ENCODE data around the gene KIAA0513.

KIAA0513 gene

DNA sequence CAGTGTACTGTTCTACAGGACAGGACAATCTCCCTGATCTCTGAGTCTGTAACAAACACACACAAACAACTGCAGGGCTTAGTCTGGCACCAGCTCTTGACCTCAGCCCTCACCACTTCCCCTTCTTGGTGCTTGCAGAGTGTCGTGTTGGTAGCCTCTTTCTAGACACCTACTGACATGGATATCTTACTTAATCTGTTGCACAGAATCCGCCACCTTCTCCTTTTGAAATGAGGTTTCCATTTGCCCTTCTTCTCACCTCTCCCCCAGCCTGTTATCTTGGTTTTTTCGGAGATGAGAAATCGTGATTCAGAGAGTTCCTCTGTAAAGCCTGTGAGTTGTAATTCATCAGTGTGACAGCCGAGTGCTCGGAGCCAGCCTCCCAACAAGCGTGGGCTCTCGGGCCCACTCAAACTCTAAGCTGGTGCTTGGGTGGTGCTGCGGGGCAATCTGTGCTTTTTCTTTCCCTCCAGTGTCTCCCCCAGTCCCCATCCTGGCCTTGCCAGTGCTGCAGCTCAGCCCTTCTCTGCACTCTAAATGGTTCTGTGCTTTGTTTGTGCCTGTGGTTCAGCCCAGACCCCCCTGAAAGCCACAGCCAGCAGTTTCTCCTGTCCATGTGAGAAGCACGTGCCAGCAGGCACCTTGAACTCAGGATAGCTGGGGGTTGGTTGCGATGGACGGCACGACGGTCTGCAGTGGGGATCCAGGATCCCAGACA is 28.1 kb downstream of the KIAA0513 start:
- no peak overlapping the region for H3K9ac ChIP-seq (ENCODE audit: low read depth, low read length, poor library complexity)
- H3K36me3 ChIP-seq (replicated peaks in 1 of 2; ENCODE audit: control insufficient read depth in 2 of 2, insufficient read depth in 2 of 2, low read length in 2 of 2) = no peaks in the 10 kb centered on the region
- no peak overlapping the region for H2AFZ ChIP-seq (ENCODE audit: low read length)
- no peak overlapping the region for H2AK5ac ChIP-seq (ENCODE audit: low read depth, low read length)
- no peak overlapping the region for H3K27ac ChIP-seq (replicated peaks; ENCODE audit: low read length)
- H2BK12ac ChIP-seq (ENCODE audit: low read length) = peak overlapping the region; percentile 85
- H2BK120ac ChIP-seq (ENCODE audit: low read depth, low read length) = no peak overlapping the region
- no peak overlapping the region for H2BK5ac ChIP-seq (ENCODE audit: low read length)
- no peak for DNase-seq (ENCODE audit: low spot score)
- no peak overlapping the region for H3K4me3 ChIP-seq (ENCODE audit: low read length in 2 of 2)
- H4K91ac ChIP-seq (ENCODE audit: low read depth, low read length, poor library complexity) = no peak overlapping the region
- H3K14ac ChIP-seq (ENCODE audit: low read length) = no peak overlapping the region
- peaks cover 7 to 11% of the 10 kb centered on the region in 2 donors for H3K4me1 ChIP-seq (ENCODE audit: control insufficient read depth in 2 of 2, insufficient read depth in 1 of 2, low read depth in 1 of 2, low read length in 2 of 2)
- H3K4me2 ChIP-seq (ENCODE audit: insufficient read depth, low read length, poor library complexity, severe bottlenecking) = no peak overlapping the region
- H4K8ac ChIP-seq (ENCODE audit: low read depth, low read length) = no peak overlapping the region
- H3K79me1 ChIP-seq (ENCODE audit: low read depth, low read length) = no peaks in the 10 kb centered on the region
- no CpG with 5 or more reads among the region's 14 CpGs for WGBS, 2 donors (ENCODE audit: extremely low coverage in 2 of 2, insufficient read length in 2 of 2, insufficient replicate concordance in 1 of 2)
- H3K23ac ChIP-seq (ENCODE audit: low read depth, low read length, poor library complexity) = peak overlapping the region; percentile 57
- no peak overlapping the region for H2BK15ac ChIP-seq (ENCODE audit: low read length)
- no peaks in the 10 kb centered on the region for H3K9me3 ChIP-seq (replicated peaks in 1 of 2; ENCODE audit: control insufficient read depth in 2 of 2, insufficient read depth in 1 of 2, low read depth in 1 of 2, low read length in 2 of 2)
- no peaks in the 10 kb centered on the region for H3K27me3 ChIP-seq (ENCODE audit: control insufficient read depth in 3 of 3, insufficient read depth in 3 of 3, low read depth in 1 of 3, low read length in 3 of 3)
- H3K4ac ChIP-seq (ENCODE audit: low read length) = no peak overlapping the region
- peak overlapping the region; percentile 73 for H3K18ac ChIP-seq (ENCODE audit: low read length)

GRCh38 chr16:85056211-85056748 is 28.7 kb downstream of the KIAA0513 start:
- WGBS, 2 donors (ENCODE audit: extremely low coverage in 2 of 2, insufficient read length in 2 of 2, insufficient replicate concordance in 1 of 2) = no CpG with 5 or more reads among the region's 16 CpGs
- DNase-seq (ENCODE audit: low spot score) = no peak

GRCh38 chr16:85057212-85057889 is 29.8 kb downstream of the KIAA0513 start:
- Histone ChIP-seq H4K8ac (ENCODE audit: low read depth, low read length) (no peak overlapping the region), H3K18ac (ENCODE audit: low read length) (no peak overlapping the region), H2BK120ac (ENCODE audit: low read depth, low read length) (no peak overlapping the region), H3K4ac (ENCODE audit: low read length) (no peak overlapping the region), H3K4me1 (ENCODE audit: control insufficient read depth in 2 of 2, insufficient read depth in 1 of 2, low read depth in 1 of 2, low read length in 2 of 2) (peaks cover 7 to 10% of the 10 kb centered on the region in 2 donors), H3K9me3 (replicated peaks in 1 of 2; ENCODE audit: control insufficient read depth in 2 of 2, insufficient read depth in 1 of 2, low read depth in 1 of 2, low read length in 2 of 2) (no peaks in the 10 kb centered on the region), H3K27ac (replicated peaks; ENCODE audit: low read length) (no peak overlapping the region), H2AK5ac (ENCODE audit: low read depth, low read length) (no peak overlapping the region), H3K4me3 (ENCODE audit: low read length in 2 of 2) (no peak overlapping the region), H2BK5ac (ENCODE audit: low read length) (no peak overlapping the region), H2BK15ac (ENCODE audit: low read length) (no peak overlapping the region), H3K27me3 (ENCODE audit: control insufficient read depth in 3 of 3, insufficient read depth in 3 of 3, low read depth in 1 of 3, low read length in 3 of 3) (no peaks in the 10 kb centered on the region), H2BK12ac (ENCODE audit: low read length) (no peak overlapping the region), H3K14ac (ENCODE audit: low read length) (no peak overlapping the region), H3K36me3 (replicated peaks in 1 of 2; ENCODE audit: control insufficient read depth in 2 of 2, insufficient read depth in 2 of 2, low read length in 2 of 2) (no peaks in the 10 kb centered on the region), H4K91ac (ENCODE audit: low read depth, low read length, poor library complexity) (no peak overlapping the region), H2AFZ (ENCODE audit: low read length) (no peak overlapping the region), H3K23ac (ENCODE audit: low read depth, low read length, poor library complexity) (no peak overlapping the region), H3K4me2 (ENCODE audit: insufficient read depth, low read length, poor library complexity, severe bottlenecking) (no peak overlapping the region), H3K79me1 (ENCODE audit: low read depth, low read length) (no peaks in the 10 kb centered on the region), H3K9ac (ENCODE audit: low read depth, low read length, poor library complexity) (no peak overlapping the region)
- DNase-seq (ENCODE audit: low spot score) = no peak
- WGBS, 2 donors (ENCODE audit: extremely low coverage in 2 of 2, insufficient read length in 2 of 2, insufficient replicate concordance in 1 of 2) = no CpG with 5 or more reads among the region's 9 CpGs

More at GRCh38 chr16:85056211-85056748, 28.7 kb downstream of the KIAA0513 start:
- Histone ChIP-seq H3K4ac (ENCODE audit: low read length) (no peak overlapping the region), H3K27me3 (ENCODE audit: control insufficient read depth in 3 of 3, insufficient read depth in 3 of 3, low read depth in 1 of 3, low read length in 3 of 3) (no peaks in the 10 kb centered on the region), H3K4me3 (ENCODE audit: low read length in 2 of 2) (no peak overlapping the region), H2AFZ (ENCODE audit: low read length) (no peak overlapping the region), H2AK5ac (ENCODE audit: low read depth, low read length) (no peak overlapping the region), H3K18ac (ENCODE audit: low read length) (peak overlapping the region; percentile 73), H2BK15ac (ENCODE audit: low read length) (no peak overlapping the region), H2BK5ac (ENCODE audit: low read length) (no peak overlapping the region), H3K27ac (replicated peaks; ENCODE audit: low read length) (no peak overlapping the region), H3K36me3 (replicated peaks in 1 of 2; ENCODE audit: control insufficient read depth in 2 of 2, insufficient read depth in 2 of 2, low read length in 2 of 2) (no peaks in the 10 kb centered on the region), H3K79me1 (ENCODE audit: low read depth, low read length) (no peaks in the 10 kb centered on the region), H4K91ac (ENCODE audit: low read depth, low read length, poor library complexity) (no peak overlapping the region), H3K9ac (ENCODE audit: low read depth, low read length, poor library complexity) (no peak overlapping the region), H4K8ac (ENCODE audit: low read depth, low read length) (no peak overlapping the region), H2BK120ac (ENCODE audit: low read depth, low read length) (no peak overlapping the region), H3K14ac (ENCODE audit: low read length) (no peak overlapping the region), H3K4me2 (ENCODE audit: insufficient read depth, low read length, poor library complexity, severe bottlenecking) (no peak overlapping the region), H2BK12ac (ENCODE audit: low read length) (peak overlapping the region; percentile 85), H3K23ac (ENCODE audit: low read depth, low read length, poor library complexity) (peak overlapping the region; percentile 57), H3K4me1 (ENCODE audit: control insufficient read depth in 2 of 2, insufficient read depth in 1 of 2, low read depth in 1 of 2, low read length in 2 of 2) (peaks cover 7 to 10% of the 10 kb centered on the region in 2 donors), H3K9me3 (replicated peaks in 1 of 2; ENCODE audit: control insufficient read depth in 2 of 2, insufficient read depth in 1 of 2, low read depth in 1 of 2, low read length in 2 of 2) (no peaks in the 10 kb centered on the region)

DNA sequence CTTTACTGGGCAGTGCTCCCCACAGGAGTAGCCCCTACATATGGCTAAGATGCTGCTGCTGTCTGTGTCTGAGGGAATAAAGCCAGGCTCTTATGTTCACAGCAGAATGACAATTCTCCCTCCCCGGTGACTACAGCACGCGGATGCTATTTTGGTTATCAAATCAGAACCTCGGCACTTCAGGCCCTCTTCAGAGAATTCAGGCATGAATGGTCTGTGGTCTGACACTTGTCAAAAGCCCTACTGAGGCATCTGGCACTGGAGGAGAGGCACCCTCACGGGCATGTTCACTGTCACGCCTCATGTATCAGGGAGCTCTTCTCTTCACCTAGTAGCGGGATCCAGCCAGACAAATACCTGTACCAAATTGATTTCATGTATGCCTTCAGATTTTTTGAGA is 30.4 kb downstream of the KIAA0513 start:
- H3K9ac ChIP-seq (ENCODE audit: low read depth, low read length, poor library complexity) = no peak overlapping the region
- no peak overlapping the region for H3K4me3 ChIP-seq (ENCODE audit: low read length in 2 of 2)
- H2BK5ac ChIP-seq (ENCODE audit: low read length) = no peak overlapping the region
- no peaks in the 10 kb centered on the region for H3K36me3 ChIP-seq (replicated peaks in 1 of 2; ENCODE audit: control insufficient read depth in 2 of 2, insufficient read depth in 2 of 2, low read length in 2 of 2)
- H4K91ac ChIP-seq (ENCODE audit: low read depth, low read length, poor library complexity) = no peak overlapping the region
- no peaks in the 10 kb centered on the region for H3K9me3 ChIP-seq (replicated peaks in 1 of 2; ENCODE audit: control insufficient read depth in 2 of 2, insufficient read depth in 1 of 2, low read depth in 1 of 2, low read length in 2 of 2)
- H4K8ac ChIP-seq (ENCODE audit: low read depth, low read length) = no peak overlapping the region
- no peak overlapping the region for H3K4ac ChIP-seq (ENCODE audit: low read length)
- H2BK15ac ChIP-seq (ENCODE audit: low read length) = no peak overlapping the region
- peaks cover 10 to 12% of the 10 kb centered on the region in 2 donors for H3K4me1 ChIP-seq (ENCODE audit: control insufficient read depth in 2 of 2, insufficient read depth in 1 of 2, low read depth in 1 of 2, low read length in 2 of 2)
- H2BK12ac ChIP-seq (ENCODE audit: low read length) = no peak overlapping the region
- H3K79me1 ChIP-seq (ENCODE audit: low read depth, low read length) = no peaks in the 10 kb centered on the region
- H2AK5ac ChIP-seq (ENCODE audit: low read depth, low read length) = no peak overlapping the region
- no peaks in the 10 kb centered on the region for H3K27me3 ChIP-seq (ENCODE audit: control insufficient read depth in 3 of 3, insufficient read depth in 3 of 3, low read depth in 1 of 3, low read length in 3 of 3)
- no peak overlapping the region for H3K4me2 ChIP-seq (ENCODE audit: insufficient read depth, low read length, poor library complexity, severe bottlenecking)
- H3K23ac ChIP-seq (ENCODE audit: low read depth, low read length, poor library complexity) = no peak overlapping the region
- H2AFZ ChIP-seq (ENCODE audit: low read length) = no peak overlapping the region
- no peak overlapping the region for H3K18ac ChIP-seq (ENCODE audit: low read length)
- no peak overlapping the region for H2BK120ac ChIP-seq (ENCODE audit: low read depth, low read length)
- no CpG with 5 or more reads among the region's 7 CpGs for WGBS, 2 donors (ENCODE audit: extremely low coverage in 2 of 2, insufficient read length in 2 of 2, insufficient replicate concordance in 1 of 2)
- H3K27ac ChIP-seq (replicated peaks; ENCODE audit: low read length) = no peak overlapping the region
- DNase-seq (ENCODE audit: low spot score) = no peak
- no peak overlapping the region for H3K14ac ChIP-seq (ENCODE audit: low read length)
